ENCODE results near the gene KASH5. TPM values are rescaled to one million over a fixed set of nuclear protein-coding genes. Genes with fewer than 3 reads are reported as not detected.

The KASH5 gene
- total RNA-seq, 1 donor from 2014 or later = not detected

GRCh38 chr19:49407482-49408015 is 19.5 kb downstream of the KASH5 start:
- Histone ChIP-seq H3K27ac (ENCODE audit: low read depth, low read length) (no peak overlapping the region), H3K9me3 (ENCODE audit: control insufficient read depth in 3 of 3, low read length in 3 of 3) (no peaks in the 10 kb centered on the region), H3K4me3 (ENCODE audit: low read length in 3 of 3) (no peak overlapping the region), H3K27me3 (ENCODE audit: control insufficient read depth in 3 of 3, insufficient read depth in 3 of 3, low read length in 3 of 3) (peaks cover 0 to 16% (median 1%) of the 10 kb centered on the region in 3 donors), H3K36me3 (ENCODE audit: control insufficient read depth in 3 of 3, insufficient read depth in 3 of 3, low read length in 3 of 3) (no peaks in the 10 kb centered on the region), H3K4me1 (ENCODE audit: control insufficient read depth in 3 of 3, insufficient read depth in 3 of 3, low read length in 3 of 3) (no peaks in the 10 kb centered on the region), H3K9ac (ENCODE audit: low read depth in 1 of 3, low read length in 3 of 3) (no peak overlapping the region)

- Histone ChIP-seq H3K9ac (ENCODE audit: low read depth in 1 of 3, low read length in 3 of 3) (no peak overlapping the region), H3K4me3 (ENCODE audit: low read length in 3 of 3) (no peak overlapping the region), H3K27ac (ENCODE audit: low read depth, low read length) (no peak overlapping the region), H3K9me3 (ENCODE audit: control insufficient read depth in 3 of 3, low read length in 3 of 3) (no peaks in the 10 kb centered on the region), H3K4me1 (ENCODE audit: control insufficient read depth in 3 of 3, insufficient read depth in 3 of 3, low read length in 3 of 3) (no peaks in the 10 kb centered on the region), H3K27me3 (ENCODE audit: control insufficient read depth in 3 of 3, insufficient read depth in 3 of 3, low read length in 3 of 3) (peaks cover 0 to 16% (median 8%) of the 10 kb centered on the region in 3 donors), H3K36me3 (ENCODE audit: control insufficient read depth in 3 of 3, insufficient read depth in 3 of 3, low read length in 3 of 3) (no peaks in the 10 kb centered on the region)
These were observed 20.9 kb downstream of the KASH5 start for GRCh38 chr19:49408816-49409440.

- no peak overlapping the region for H3K27ac ChIP-seq (ENCODE audit: low read depth, low read length)
These were observed 21.5 kb downstream of the KASH5 start for GRCh38 chr19:49409441-49410029.

GRCh38 chr19:49411681-49412326 is 23.8 kb downstream of the KASH5 start:
- Histone ChIP-seq H3K9ac (ENCODE audit: low read depth in 1 of 3, low read length in 3 of 3) (no peak overlapping the region), H3K36me3 (ENCODE audit: control insufficient read depth in 3 of 3, insufficient read depth in 3 of 3, low read length in 3 of 3) (no peaks in the 10 kb centered on the region), H3K4me3 (ENCODE audit: low read length in 3 of 3) (no peak overlapping the region), H3K27ac (ENCODE audit: low read depth, low read length) (no peak overlapping the region), H3K9me3 (ENCODE audit: control insufficient read depth in 3 of 3, low read length in 3 of 3) (no peaks in the 10 kb centered on the region), H3K27me3 (ENCODE audit: control insufficient read depth in 3 of 3, insufficient read depth in 3 of 3, low read length in 3 of 3) (peaks cover 4 to 27% (median 20%) of the 10 kb centered on the region in 3 donors), H3K4me1 (ENCODE audit: control insufficient read depth in 3 of 3, insufficient read depth in 3 of 3, low read length in 3 of 3) (no peaks in the 10 kb centered on the region)

More at GRCh38 chr19:49409441-49410029, 21.5 kb downstream of the KASH5 start:
- Histone ChIP-seq H3K9me3 (ENCODE audit: control insufficient read depth in 3 of 3, low read length in 3 of 3) (no peaks in the 10 kb centered on the region), H3K27me3 (ENCODE audit: control insufficient read depth in 3 of 3, insufficient read depth in 3 of 3, low read length in 3 of 3) (peaks cover 0 to 16% (median 13%) of the 10 kb centered on the region in 3 donors), H3K4me3 (ENCODE audit: low read length in 3 of 3) (no peak overlapping the region), H3K4me1 (ENCODE audit: control insufficient read depth in 3 of 3, insufficient read depth in 3 of 3, low read length in 3 of 3) (no peaks in the 10 kb centered on the region), H3K36me3 (ENCODE audit: control insufficient read depth in 3 of 3, insufficient read depth in 3 of 3, low read length in 3 of 3) (no peaks in the 10 kb centered on the region), H3K9ac (ENCODE audit: low read depth in 1 of 3, low read length in 3 of 3) (no peak overlapping the region)

GRCh38 chr19:49413348-49413747 is 25.3 kb downstream of the KASH5 start:
- Histone ChIP-seq H3K9me3 (ENCODE audit: control insufficient read depth in 3 of 3, low read length in 3 of 3) (no peaks in the 10 kb centered on the region), H3K27ac (ENCODE audit: low read depth, low read length) (no peak overlapping the region), H3K36me3 (ENCODE audit: control insufficient read depth in 3 of 3, insufficient read depth in 3 of 3, low read length in 3 of 3) (no peaks in the 10 kb centered on the region), H3K4me3 (ENCODE audit: low read length in 3 of 3) (no peak overlapping the region), H3K27me3 (ENCODE audit: control insufficient read depth in 3 of 3, insufficient read depth in 3 of 3, low read length in 3 of 3) (peaks cover 16 to 41% (median 27%) of the 10 kb centered on the region in 3 donors), H3K9ac (ENCODE audit: low read depth in 1 of 3, low read length in 3 of 3) (no peak overlapping the region), H3K4me1 (ENCODE audit: control insufficient read depth in 3 of 3, insufficient read depth in 3 of 3, low read length in 3 of 3) (no peaks in the 10 kb centered on the region)

- no peak overlapping the region for H3K4me3 ChIP-seq (ENCODE audit: low read length in 3 of 3)
- H3K27ac ChIP-seq (ENCODE audit: low read depth, low read length) = no peak overlapping the region
- no peaks in the 10 kb centered on the region for H3K9me3 ChIP-seq (ENCODE audit: control insufficient read depth in 3 of 3, low read length in 3 of 3)
- H3K9ac ChIP-seq (ENCODE audit: low read depth in 1 of 3, low read length in 3 of 3) = no peak overlapping the region
- H3K4me1 ChIP-seq (ENCODE audit: control insufficient read depth in 3 of 3, insufficient read depth in 3 of 3, low read length in 3 of 3) = no peaks in the 10 kb centered on the region
- H3K27me3 ChIP-seq (ENCODE audit: control insufficient read depth in 3 of 3, insufficient read depth in 3 of 3, low read length in 3 of 3) = peaks cover 24 to 50% (median 33%) of the 10 kb centered on the region in 3 donors
- no peaks in the 10 kb centered on the region for H3K36me3 ChIP-seq (ENCODE audit: control insufficient read depth in 3 of 3, insufficient read depth in 3 of 3, low read length in 3 of 3)
These were observed 26.2 kb downstream of the KASH5 start for GRCh38 chr19:49414256-49414655.

GRCh38 chr19:49415102-49415809 is 27.2 kb downstream of the KASH5 start:
- H3K9me3 ChIP-seq (ENCODE audit: control insufficient read depth in 3 of 3, low read length in 3 of 3) = no peaks in the 10 kb centered on the region
- H3K27me3 ChIP-seq (ENCODE audit: control insufficient read depth in 3 of 3, insufficient read depth in 3 of 3, low read length in 3 of 3) = peaks cover 34 to 57% (median 39%) of the 10 kb centered on the region in 3 donors
- H3K4me3 ChIP-seq (ENCODE audit: low read length in 3 of 3) = no peak overlapping the region
- no peaks in the 10 kb centered on the region for H3K36me3 ChIP-seq (ENCODE audit: control insufficient read depth in 3 of 3, insufficient read depth in 3 of 3, low read length in 3 of 3)
- no peak overlapping the region for H3K9ac ChIP-seq (ENCODE audit: low read depth in 1 of 3, low read length in 3 of 3)
- H3K27ac ChIP-seq (ENCODE audit: low read depth, low read length) = no peak overlapping the region
- no peaks in the 10 kb centered on the region for H3K4me1 ChIP-seq (ENCODE audit: control insufficient read depth in 3 of 3, insufficient read depth in 3 of 3, low read length in 3 of 3)

GRCh38 chr19:49415810-49416200 is 27.8 kb downstream of the KASH5 start:
- Histone ChIP-seq H3K4me1 (ENCODE audit: control insufficient read depth in 3 of 3, insufficient read depth in 3 of 3, low read length in 3 of 3) (no peaks in the 10 kb centered on the region), H3K36me3 (ENCODE audit: control insufficient read depth in 3 of 3, insufficient read depth in 3 of 3, low read length in 3 of 3) (no peaks in the 10 kb centered on the region), H3K9ac (ENCODE audit: low read depth in 1 of 3, low read length in 3 of 3) (no peak overlapping the region), H3K4me3 (ENCODE audit: low read length in 3 of 3) (no peak overlapping the region), H3K27ac (ENCODE audit: low read depth, low read length) (no peak overlapping the region), H3K27me3 (ENCODE audit: control insufficient read depth in 3 of 3, insufficient read depth in 3 of 3, low read length in 3 of 3) (peaks cover 40 to 62% (median 45%) of the 10 kb centered on the region in 3 donors), H3K9me3 (ENCODE audit: control insufficient read depth in 3 of 3, low read length in 3 of 3) (no peaks in the 10 kb centered on the region)

GRCh38 chr19:49417088-49417487 is 29.0 kb downstream of the KASH5 start:
- H3K27me3 ChIP-seq (ENCODE audit: control insufficient read depth in 3 of 3, insufficient read depth in 3 of 3, low read length in 3 of 3) = peaks cover 48 to 74% (median 51%) of the 10 kb centered on the region in 3 donors

More at GRCh38 chr19:49417088-49417487, 29.0 kb downstream of the KASH5 start:
- Histone ChIP-seq H3K4me1 (ENCODE audit: control insufficient read depth in 3 of 3, insufficient read depth in 3 of 3, low read length in 3 of 3) (peaks cover 0 to 6% (median 2%) of the 10 kb centered on the region in 3 donors), H3K9me3 (ENCODE audit: control insufficient read depth in 3 of 3, low read length in 3 of 3) (no peaks in the 10 kb centered on the region), H3K9ac (ENCODE audit: low read depth in 1 of 3, low read length in 3 of 3) (no peak overlapping the region), H3K4me3 (ENCODE audit: low read length in 3 of 3) (no peak overlapping the region), H3K36me3 (ENCODE audit: control insufficient read depth in 3 of 3, insufficient read depth in 3 of 3, low read length in 3 of 3) (no peaks in the 10 kb centered on the region), H3K27ac (ENCODE audit: low read depth, low read length) (no peak overlapping the region)
